Neuronal stem cell (in vitro differentiated cells): Measurements from ENCODE around the gene SNAI3.

Experiments used
- DNase-seq: peaks from one replicate; pipeline ENCODE4 v3.0.0-alpha.2; 2013; ENCODE audit warnings: low spot score
- H2AFZ ChIP-seq: one replicate; pipeline ENCODE4 v1.6.1; 2013; ENCODE audit warnings: mild to moderate bottlenecking, low read length, inconsistent platforms
- H2AK5ac ChIP-seq: 2 replicates; pipeline ENCODE4 v1.6.1; 2013; ENCODE audit warnings: low read depth, mild to moderate bottlenecking, inconsistent platforms, low read length, moderate library complexity, mixed read lengths
- H2BK120ac ChIP-seq: 2 replicates; pipeline ENCODE4 v1.6.1; 2013; ENCODE audit warnings: low read depth, mild to moderate bottlenecking, inconsistent platforms, low read length, moderate library complexity, mixed read lengths
- H2BK12ac ChIP-seq: one replicate; pipeline ENCODE4 v1.6.1; 2013; ENCODE audit warnings: low read length, inconsistent platforms
- H2BK15ac ChIP-seq: 2 replicates; pipeline ENCODE4 v1.6.1; 2013; ENCODE audit warnings: mild to moderate bottlenecking, low read length, inconsistent platforms, mixed read lengths
- H2BK5ac ChIP-seq: one replicate; pipeline ENCODE4 v1.6.1; 2013; ENCODE audit warnings: inconsistent platforms, mild to moderate bottlenecking, low read length, moderate library complexity
- H3K14ac ChIP-seq: one replicate; pipeline ENCODE4 v1.6.1; 2013; ENCODE audit warnings: low read length, inconsistent platforms
- H3K18ac ChIP-seq: 2 replicates; pipeline ENCODE4 v1.6.1; 2013; ENCODE audit warnings: low read length, inconsistent platforms
- H3K23ac ChIP-seq: 2 replicates; pipeline ENCODE4 v1.6.1; 2013; ENCODE audit warnings: low read depth, mild to moderate bottlenecking, mixed read lengths, low read length, inconsistent platforms; ENCODE audit not compliant: poor library complexity
- H3K27ac ChIP-seq: replicated peaks from 3 replicates; pipeline ENCODE4 v1.5.1; 2013; ENCODE audit warnings: low read length, inconsistent platforms
- H3K27me3 ChIP-seq, 3 experiments: 2 replicates each; pipeline ENCODE4 v1.6.1; 2013; ENCODE audit warnings: low read length in 3 of 3, mild to moderate bottlenecking in 2 of 3, inconsistent platforms in 1 of 3, low read depth in 1 of 3, mixed read lengths in 1 of 3, moderate library complexity in 1 of 3; ENCODE audit not compliant: control insufficient read depth in 3 of 3, insufficient read depth in 3 of 3
- H3K36me3 ChIP-seq, 2 donors: replicated peaks in 1 of 2; 2 replicates each; pipeline ENCODE4 v1.6.1; 2013; ENCODE audit warnings: low read length in 2 of 2; ENCODE audit not compliant: control insufficient read depth in 2 of 2, insufficient read depth in 2 of 2
- H3K4ac ChIP-seq: 2 replicates; pipeline ENCODE4 v1.6.1; 2013; ENCODE audit warnings: inconsistent platforms, mild to moderate bottlenecking, low read length, moderate library complexity
- H3K4me1 ChIP-seq, 2 donors: 1 replicate in 1 of 2; 2 replicates in 1 of 2; pipeline ENCODE4 v1.6.1; 2013; ENCODE audit warnings: low read length in 2 of 2, low read depth in 1 of 2; ENCODE audit not compliant: control insufficient read depth in 2 of 2, insufficient read depth in 1 of 2
- H3K4me2 ChIP-seq: one replicate; pipeline ENCODE4 v1.6.1; 2013; ENCODE audit warnings: mild to moderate bottlenecking, low read length, inconsistent platforms; ENCODE audit not compliant: insufficient read depth, poor library complexity, severe bottlenecking
- H3K4me3 ChIP-seq, 2 donors: 2 replicates each; pipeline ENCODE4 v1.5.1; 2013; ENCODE audit warnings: low read length in 2 of 2, mild to moderate bottlenecking in 2 of 2, inconsistent platforms in 1 of 2, moderate library complexity in 1 of 2
- H3K79me1 ChIP-seq: one replicate; pipeline ENCODE4 v1.6.1; 2013; ENCODE audit warnings: low read depth, mild to moderate bottlenecking, inconsistent platforms, low read length, moderate library complexity
- H3K9ac ChIP-seq: one replicate; pipeline ENCODE4 v1.6.1; 2013; ENCODE audit warnings: mild to moderate bottlenecking, low read depth, low read length, inconsistent platforms; ENCODE audit not compliant: poor library complexity
- H3K9me3 ChIP-seq, 2 donors: replicated peaks in 1 of 2; 2 replicates each; pipeline versions ENCODE3 to v1.6.1; 2013; ENCODE audit warnings: low read length in 2 of 2, mild to moderate bottlenecking in 2 of 2, inconsistent platforms in 1 of 2, low read depth in 1 of 2, mixed read lengths in 1 of 2, moderate library complexity in 1 of 2; ENCODE audit not compliant: control insufficient read depth in 2 of 2, insufficient read depth in 1 of 2
- H4K8ac ChIP-seq: one replicate; pipeline ENCODE4 v1.6.1; 2013; ENCODE audit warnings: low read depth, mild to moderate bottlenecking, inconsistent platforms, low read length, moderate library complexity
- H4K91ac ChIP-seq: one replicate; pipeline ENCODE4 v1.6.1; 2013; ENCODE audit warnings: low read length, low read depth, mild to moderate bottlenecking, inconsistent platforms; ENCODE audit not compliant: poor library complexity
- WGBS, 2 donors: extraction: QIAGEN DNeasy Blood & Tissue Kit; methylation state at CpG; one replicate each; pipeline ENCODE4 v1.1.7; 2013; ENCODE audit warnings: missing lambda C conversion rate in 2 of 2, mixed read lengths in 1 of 2; ENCODE audit not compliant: insufficient read length in 2 of 2, insufficient replicate concordance in 1 of 2; ENCODE audit errors: extremely low coverage in 2 of 2; 5-methylcytosine and 5-hydroxymethylcytosine counted together

SNAI3 gene

GRCh38 chr16:88676502-88677242 is 9.6 kb downstream of the SNAI3 start:
- DNase-seq = no peak
- no peak overlapping the region for H3K27ac ChIP-seq
- H4K8ac ChIP-seq = peak overlapping the region; percentile 43
- H3K36me3 ChIP-seq = no peaks in the 10 kb centered on the region
- no peaks in the 10 kb centered on the region for H3K27me3 ChIP-seq
- no peak overlapping the region for H2BK5ac ChIP-seq
- peaks cover 3 to 6% of the 10 kb centered on the region in 2 donors for H3K4me1 ChIP-seq
- H3K4me2 ChIP-seq = no peak overlapping the region
- peak overlapping the region; percentile 38 for H3K18ac ChIP-seq
- no peak overlapping the region for H3K9ac ChIP-seq
- H3K23ac ChIP-seq = peak overlapping the region; percentile 55
- WGBS, 2 donors = no CpG with 5 or more reads among the region's 22 CpGs
- peak overlapping the region; percentile 63 for H2AK5ac ChIP-seq
- H3K4ac ChIP-seq = peak overlapping the region; percentile 23
- no peak overlapping the region for H2BK12ac ChIP-seq
- no peak overlapping the region for H2AFZ ChIP-seq
- H3K9me3 ChIP-seq = no peaks in the 10 kb centered on the region
- no peak overlapping the region for H3K4me3 ChIP-seq
- peak overlapping the region; percentile 17 for H2BK15ac ChIP-seq
- no peak overlapping the region for H3K14ac ChIP-seq
- H2BK120ac ChIP-seq = no peak overlapping the region
- H4K91ac ChIP-seq = no peak overlapping the region
- peaks cover 3% of the 10 kb centered on the region for H3K79me1 ChIP-seq

GRCh38 chr16:88673716-88674379 is 12.5 kb downstream of the SNAI3 start:
- no CpG with 5 or more reads among the region's 19 CpGs for WGBS, 2 donors
- H3K4me1 ChIP-seq = peaks cover 0 to 2% of the 10 kb centered on the region in 2 donors
- peaks cover 3% of the 10 kb centered on the region for H3K79me1 ChIP-seq
- H3K27me3 ChIP-seq = no peaks in the 10 kb centered on the region
- H3K18ac ChIP-seq = no peak overlapping the region
- no peak overlapping the region for H3K4ac ChIP-seq
- no peak overlapping the region for H2BK120ac ChIP-seq
- H3K9ac ChIP-seq = no peak overlapping the region
- H4K8ac ChIP-seq = no peak overlapping the region
- H2BK5ac ChIP-seq = peak overlapping the region; percentile 48
- no peak overlapping the region for H2AFZ ChIP-seq
- H2BK15ac ChIP-seq = no peak overlapping the region
- no peak overlapping the region for H3K4me2 ChIP-seq
- no peak overlapping the region for H3K23ac ChIP-seq
- no peaks in the 10 kb centered on the region for H3K36me3 ChIP-seq
- no peak overlapping the region for H3K4me3 ChIP-seq
- no peaks in the 10 kb centered on the region for H3K9me3 ChIP-seq
- no peak overlapping the region for H2BK12ac ChIP-seq
- DNase-seq = no peak
- no peak overlapping the region for H3K14ac ChIP-seq
- H3K27ac ChIP-seq = no peak overlapping the region
- H4K91ac ChIP-seq = no peak overlapping the region
- H2AK5ac ChIP-seq = no peak overlapping the region

GRCh38 chr16:88672776-88673175 is 13.5 kb downstream of the SNAI3 start:
- no peak for DNase-seq
- no CpG with 5 or more reads among the region's 11 CpGs for WGBS, 2 donors
- no peak overlapping the region for H2BK5ac ChIP-seq

GRCh38 chr16:88671806-88672205 is 14.5 kb downstream of the SNAI3 start:
- WGBS, 2 donors = no CpG with 5 or more reads among the region's 23 CpGs
- H2AFZ ChIP-seq = no peak overlapping the region
- no peak overlapping the region for H3K4me3 ChIP-seq
- H2BK12ac ChIP-seq = no peak overlapping the region
- H2BK15ac ChIP-seq = peak overlapping the region; percentile 81
- peaks cover 0 to 3% of the 10 kb centered on the region in 2 donors for H3K36me3 ChIP-seq
- H3K4ac ChIP-seq = no peak overlapping the region
- no peaks in the 10 kb centered on the region for H3K27me3 ChIP-seq
- H3K27ac ChIP-seq = no peak overlapping the region
- no peak overlapping the region for H4K91ac ChIP-seq
- H4K8ac ChIP-seq = peak overlapping the region; percentile 92
- peak overlapping the region; percentile 66 for H2BK5ac ChIP-seq
- peaks cover 2 to 3% of the 10 kb centered on the region in 2 donors for H3K4me1 ChIP-seq
- no peaks in the 10 kb centered on the region for H3K9me3 ChIP-seq
- peaks cover 3% of the 10 kb centered on the region for H3K79me1 ChIP-seq
- no peak overlapping the region for H2BK120ac ChIP-seq
- H3K18ac ChIP-seq = peak overlapping the region; percentile 57
- H3K9ac ChIP-seq = peak overlapping the region; percentile 67
- H3K23ac ChIP-seq = peak overlapping the region; percentile 73
- no peak overlapping the region for H3K4me2 ChIP-seq
- H3K14ac ChIP-seq = no peak overlapping the region
- peak overlapping the region; percentile 93 for H2AK5ac ChIP-seq
- DNase-seq = no peak

More at GRCh38 chr16:88672776-88673175, 13.5 kb downstream of the SNAI3 start:
- Histone ChIP-seq H3K9ac (no peak overlapping the region), H3K23ac (no peak overlapping the region), H3K9me3 (no peaks in the 10 kb centered on the region), H2AFZ (no peak overlapping the region), H2BK12ac (no peak overlapping the region), H3K4me2 (no peak overlapping the region), H3K4ac (no peak overlapping the region), H4K91ac (no peak overlapping the region), H3K14ac (no peak overlapping the region), H3K4me3 (no peak overlapping the region), H3K18ac (no peak overlapping the region), H2AK5ac (no peak overlapping the region), H3K36me3 (no peaks in the 10 kb centered on the region), H3K79me1 (peaks cover 3% of the 10 kb centered on the region), H3K27ac (no peak overlapping the region), H2BK15ac (no peak overlapping the region), H2BK120ac (no peak overlapping the region), H3K4me1 (peaks cover 0 to 2% of the 10 kb centered on the region in 2 donors), H3K27me3 (no peaks in the 10 kb centered on the region), H4K8ac (no peak overlapping the region)
